A549 (cell line): ENCODE results near the gene MMP25.

ENCODE experiments used
- CTCF ChIP-seq: fragments of >200 bp; sonication (Bioruptor Twin); formaldehyde crosslinking; IDR thresholded peaks from 3 replicates; pipeline ENCODE4 v1.5.1; 2016
- HDAC2 ChIP-seq: fragments of 200-600 bp; sonication (generic); IDR thresholded peaks from 2 replicates; pipeline ENCODE4 v1.6.1; 2016
- MAX ChIP-seq: IDR thresholded peaks from 2 replicates; pipeline ENCODE4 v1.6.1; 2012
- POLR2A ChIP-seq: IDR thresholded peaks from 2 replicates; pipeline ENCODE4 v1.6.1; 2012; ENCODE audit warnings: mild to moderate bottlenecking, low read length
- SMC3 ChIP-seq: fragments of >200 bp; sonication (Bioruptor Twin); formaldehyde crosslinking; IDR thresholded peaks from 3 replicates; pipeline ENCODE4 v1.6.1; 2018; ENCODE audit warnings: inconsistent platforms
- ZSCAN20 ChIP-seq: fragments of 250-450 bp; sonication (Bioruptor Pico); IDR thresholded peaks from 2 replicates; pipeline ENCODE4 v1.8.0; 2022; ENCODE audit warnings: mild to moderate bottlenecking, moderate library complexity

DNA sequence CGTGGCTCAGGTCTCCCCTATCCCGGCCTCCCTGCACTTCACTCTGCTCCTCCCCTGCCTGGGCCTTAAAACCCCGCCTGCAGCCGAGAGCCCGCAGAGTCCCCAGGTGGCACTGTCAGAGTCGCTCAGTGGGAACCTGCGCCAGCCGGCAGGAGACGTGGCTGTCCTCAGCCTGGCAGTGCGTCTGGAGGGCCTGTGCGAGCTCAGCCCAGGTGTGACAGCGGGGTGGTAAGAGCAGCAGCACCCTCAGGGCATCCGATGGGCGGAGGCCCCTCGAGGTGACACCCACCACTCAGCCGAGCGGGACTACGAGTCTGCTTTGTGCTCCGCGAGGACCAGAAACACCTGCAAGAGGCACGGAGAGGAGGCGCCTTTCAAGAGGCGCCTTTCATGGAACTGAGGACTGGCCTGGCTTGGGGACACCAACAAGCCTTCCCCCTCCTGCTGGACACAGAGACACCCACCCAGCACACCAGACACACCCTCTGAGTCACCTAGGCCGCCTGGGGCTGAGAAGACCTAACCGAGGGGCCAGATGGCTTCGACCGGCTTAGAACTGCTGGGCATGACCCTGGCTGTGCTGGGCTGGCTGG, 33.4 kb upstream of the MMP25 start, which contains the start of gene CLDN9:
- no peak for TF ChIP-seq CTCF
- no peak for TF ChIP-seq ZSCAN20 (CRISPR knock-in tag)
- TF ChIP-seq SMC3: no peak
- no peak for TF ChIP-seq POLR2A
- no peak for TF ChIP-seq HDAC2
- no peak for TF ChIP-seq MAX
